AG10803 (cell line): Measurements from ENCODE around the gene CNNM2.

Source experiments
- DNase-seq: peaks from one replicate; pipeline ENCODE4 v3.0.0; 2010; ENCODE audit warnings: low read depth
- H3K4me3 ChIP-seq: 2 replicates; pipeline ENCODE4 v1.5.1; 2011; ENCODE audit warnings: mild to moderate bottlenecking, low read length, control low read depth
- TF ChIP-seq, protein P1 (sequence below): conservative IDR thresholded peaks from 2 replicates; pipeline ENCODE4 v1.5.1; 2011; ENCODE audit warnings: mild to moderate bottlenecking, low read length, control low read depth, inconsistent platforms

The CNNM2 gene

DNA sequence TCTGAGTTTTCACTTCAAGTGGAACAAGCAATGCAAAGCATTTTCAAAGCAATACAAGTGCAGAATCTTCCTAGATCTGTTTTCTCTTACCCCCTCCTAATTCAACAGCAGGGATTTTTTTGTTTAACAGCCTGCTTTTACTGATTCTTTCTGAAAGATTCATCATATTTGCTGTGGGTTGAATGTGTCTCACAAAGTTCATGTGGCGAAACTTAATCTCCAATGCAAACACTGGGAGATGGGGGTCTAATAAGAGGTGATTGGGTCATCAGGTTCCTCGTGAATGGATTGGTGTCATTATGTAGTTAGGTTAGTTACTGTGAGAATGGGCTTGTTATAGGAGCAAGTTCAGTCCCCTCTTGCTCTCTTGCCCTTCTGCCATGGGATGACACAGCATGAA, 107.6 kb downstream of the CNNM2 start:
- TF ChIP-seq, protein P1, sequence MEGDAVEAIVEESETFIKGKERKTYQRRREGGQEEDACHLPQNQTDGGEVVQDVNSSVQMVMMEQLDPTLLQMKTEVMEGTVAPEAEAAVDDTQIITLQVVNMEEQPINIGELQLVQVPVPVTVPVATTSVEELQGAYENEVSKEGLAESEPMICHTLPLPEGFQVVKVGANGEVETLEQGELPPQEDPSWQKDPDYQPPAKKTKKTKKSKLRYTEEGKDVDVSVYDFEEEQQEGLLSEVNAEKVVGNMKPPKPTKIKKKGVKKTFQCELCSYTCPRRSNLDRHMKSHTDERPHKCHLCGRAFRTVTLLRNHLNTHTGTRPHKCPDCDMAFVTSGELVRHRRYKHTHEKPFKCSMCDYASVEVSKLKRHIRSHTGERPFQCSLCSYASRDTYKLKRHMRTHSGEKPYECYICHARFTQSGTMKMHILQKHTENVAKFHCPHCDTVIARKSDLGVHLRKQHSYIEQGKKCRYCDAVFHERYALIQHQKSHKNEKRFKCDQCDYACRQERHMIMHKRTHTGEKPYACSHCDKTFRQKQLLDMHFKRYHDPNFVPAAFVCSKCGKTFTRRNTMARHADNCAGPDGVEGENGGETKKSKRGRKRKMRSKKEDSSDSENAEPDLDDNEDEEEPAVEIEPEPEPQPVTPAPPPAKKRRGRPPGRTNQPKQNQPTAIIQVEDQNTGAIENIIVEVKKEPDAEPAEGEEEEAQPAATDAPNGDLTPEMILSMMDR = no peak
- H3K4me3 ChIP-seq = no peak overlapping the region
- no peak for DNase-seq

DNA sequence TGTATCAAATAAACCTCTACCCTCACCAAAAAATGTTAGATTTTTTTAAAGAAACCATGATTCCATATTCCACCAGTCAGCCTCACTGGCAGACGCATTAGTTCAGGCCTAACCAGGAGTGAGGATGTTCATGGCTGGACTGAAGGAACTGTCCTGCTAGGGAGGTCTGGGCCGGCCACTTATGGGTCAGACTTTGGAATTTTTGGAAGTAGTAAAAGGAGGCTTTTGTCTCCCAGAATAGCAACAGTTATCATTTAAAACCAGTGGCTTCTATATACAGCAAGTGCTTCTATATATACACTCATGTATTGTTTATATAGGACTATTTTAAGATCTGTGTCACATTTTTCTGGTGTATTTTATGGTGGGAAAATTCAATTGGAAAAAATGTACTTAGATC, 120.5 kb downstream of the CNNM2 start:
- no peak overlapping the region for H3K4me3 ChIP-seq
- DNase-seq = no peak
- TF ChIP-seq, protein P1 = no peak

DNA sequence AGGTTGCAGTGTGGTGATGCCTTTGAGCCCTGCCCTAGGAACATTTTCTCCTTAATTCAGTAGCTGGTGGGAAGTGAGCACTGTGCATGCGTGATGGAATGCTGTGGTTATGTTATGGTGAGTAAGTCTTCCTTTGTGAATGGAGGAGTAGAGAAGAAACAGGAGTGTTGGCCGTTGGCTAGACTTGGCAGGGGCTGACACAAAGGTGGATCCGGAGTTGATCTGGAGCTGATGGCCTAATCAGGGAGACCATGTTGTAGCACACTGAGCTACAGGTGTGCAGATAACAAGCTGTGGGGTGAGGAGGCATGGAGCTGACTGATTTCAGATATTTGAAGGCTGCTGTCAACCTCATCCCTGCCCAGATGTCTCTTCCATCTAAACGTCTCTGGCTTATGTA, 122.3 kb downstream of the CNNM2 start:
- TF ChIP-seq, protein P1 = no peak
- no peak overlapping the region for H3K4me3 ChIP-seq
- peak; percentile 85 for DNase-seq

DNA sequence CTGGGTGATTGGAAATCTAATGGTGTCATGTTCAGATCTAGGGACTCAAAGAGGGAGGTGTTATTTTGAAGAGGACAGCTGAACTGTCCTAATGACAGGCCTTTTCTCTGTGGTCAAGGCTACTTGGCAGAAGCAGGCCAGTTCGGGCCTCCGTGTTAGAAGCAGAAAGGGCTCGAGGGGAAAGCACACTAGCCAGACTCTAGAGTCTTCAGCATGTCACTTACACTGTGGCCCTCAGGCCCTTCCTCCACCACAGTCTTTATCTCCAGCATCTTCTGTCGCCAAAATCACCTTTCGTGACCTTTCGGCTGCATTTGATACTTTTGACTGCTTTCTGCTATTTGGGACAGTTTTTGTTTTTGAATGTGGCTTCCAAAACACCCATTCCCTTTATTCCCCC, 123.3 kb downstream of the CNNM2 start:
- no peak for DNase-seq
- TF ChIP-seq, protein P1 = no peak
- H3K4me3 ChIP-seq = no peak overlapping the region

DNA sequence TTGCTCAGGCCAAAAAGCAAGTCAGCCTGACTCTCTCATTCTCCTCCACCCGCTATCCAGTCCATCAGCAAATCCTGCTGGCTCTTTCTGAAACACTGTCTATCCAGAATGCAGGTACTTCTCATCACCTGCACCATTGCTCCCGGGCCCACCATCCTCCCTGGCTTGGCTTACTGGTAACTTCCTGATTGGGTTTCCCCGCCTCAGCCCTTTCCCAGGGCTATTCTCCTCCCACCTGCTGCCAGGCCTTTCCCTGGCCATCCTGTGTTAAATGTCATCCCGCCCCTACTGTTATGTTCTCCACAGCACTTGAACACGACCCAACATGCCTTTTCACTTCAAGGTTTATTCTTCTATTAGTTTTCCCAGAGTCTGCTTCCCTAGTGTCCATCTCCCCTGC, 124.0 kb downstream of the CNNM2 start:
- H3K4me3 ChIP-seq = no peak overlapping the region
- DNase-seq = no peak
- TF ChIP-seq, protein P1 = no peak

DNA sequence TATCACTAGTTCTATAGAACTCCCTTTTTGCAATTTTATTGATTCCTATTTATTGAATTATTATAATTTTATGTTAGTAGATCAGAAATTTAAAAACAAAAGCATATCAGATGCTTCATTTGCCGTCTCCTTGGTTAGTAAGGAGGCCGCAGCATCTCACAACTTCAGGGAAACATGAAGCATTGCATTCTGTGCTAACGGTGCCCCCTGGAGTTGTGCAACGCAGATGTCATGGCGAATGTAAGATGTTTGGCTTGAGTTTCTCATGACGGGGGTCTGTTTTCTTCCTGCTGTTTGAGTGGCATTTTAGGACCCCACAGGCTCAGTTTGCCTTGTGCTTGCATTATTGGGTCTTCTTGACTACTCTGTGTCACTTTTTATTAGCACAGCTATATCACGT, 124.8 kb downstream of the CNNM2 start:
- DNase-seq = no peak
- TF ChIP-seq, protein P1 = no peak

DNA sequence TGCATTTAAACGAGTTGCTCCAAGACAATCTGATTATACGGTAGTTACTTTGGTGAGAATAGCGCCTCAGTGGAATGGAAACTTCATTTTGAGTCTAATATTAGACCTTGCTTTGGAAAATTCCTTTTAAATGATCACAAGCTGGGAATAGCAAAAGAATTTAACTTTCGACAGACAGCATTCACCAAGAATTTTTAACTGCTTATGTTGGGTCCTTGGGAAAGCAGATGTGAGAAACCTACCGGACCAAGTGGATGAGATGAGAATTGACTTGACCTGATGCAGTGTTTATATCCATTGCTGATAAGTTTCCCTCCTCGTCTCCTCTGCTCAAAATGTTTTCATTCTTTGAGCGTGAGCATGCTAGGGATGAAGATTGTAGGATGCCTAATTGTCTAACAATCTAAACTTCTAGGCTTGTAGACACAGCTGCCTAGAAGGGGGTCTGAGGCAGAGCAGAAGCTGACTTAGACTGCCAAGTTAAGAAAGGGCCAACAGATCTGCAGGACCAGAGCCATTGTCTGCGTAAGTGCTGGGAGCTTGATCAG, 126.9 kb downstream of the CNNM2 start:
- TF ChIP-seq, protein P1 = 0 out of 2 replicates have a peak, but pooled peaks have one; percentile 1
- H3K4me3 ChIP-seq = 0 out of 2 replicates have a peak overlapping the region, but pooled peaks have one; percentile 21
- DNase-seq = peak; percentile 96

More for the DNA sequence above, 124.8 kb downstream of the CNNM2 start:
- no peak overlapping the region for H3K4me3 ChIP-seq
